Gastroesophageal sphincter (tissue), 4 donors: Measurements from ENCODE around the gene PXDC1. TPM values are rescaled to one million over a fixed set of nuclear protein-coding genes. Genes with fewer than 3 reads are reported as not detected.
"Not testable (repeated sequence)": the region's sequence is repeated elsewhere in the genome, so short reads cannot be mapped to it uniquely, and the experiment has no call there.

Experiments
- ATAC-seq: fragments of 150-250 bp; one replicate; pipeline ENCODE4 v1.9.1; 2016; ENCODE audit warnings: mild to moderate bottlenecking, moderate library complexity
- H3K27ac ChIP-seq, 4 donors: fragments of 200-600 bp; sonication (generic) in 3 of 4; 1 replicate in 3 of 4; 2 replicates in 1 of 4; pipeline ENCODE4 v1.5.1; 2016 to 2019
- H3K27me3 ChIP-seq: fragments of 200-600 bp; sonication (generic); one replicate; pipeline ENCODE4 v1.5.1; 2019
- H3K36me3 ChIP-seq, 2 donors: fragments of 200-600 bp; sonication (generic); one replicate each; pipeline ENCODE4 v1.5.1; 2019; ENCODE audit warnings: control low read depth in 1 of 2
- H3K4me1 ChIP-seq, 3 donors: fragments of 200-600 bp; sonication (generic); 1 replicate in 2 of 3; 2 replicates in 1 of 3; pipeline ENCODE4 v1.5.1; 2016 to 2019; ENCODE audit warnings: control low read depth in 2 of 3
- H3K4me3 ChIP-seq, 2 donors: fragments of 200-600 bp; sonication (generic); one replicate each; pipeline ENCODE4 v1.5.1; 2019; ENCODE audit warnings: mild to moderate bottlenecking in 1 of 2, moderate library complexity in 1 of 2
- H3K9me3 ChIP-seq, 3 donors: fragments of 200-600 bp; sonication (generic); one replicate each; pipeline ENCODE4 v1.5.1; 2017 to 2019; ENCODE audit warnings: control low read depth in 2 of 3
- CTCF ChIP-seq, 4 experiments: fragments of 200-600 bp in 2 of 4; fragments of 450-650 bp in 2 of 4; sonication (generic) in 1 of 4; IDR thresholded peaks; one replicate each; pipeline ENCODE4 v1.5.1; 2017 to 2019; ENCODE audit warnings: antibody characterized with exemption in 4 of 4, mild to moderate bottlenecking in 2 of 4, moderate library complexity in 2 of 4
- EP300 ChIP-seq: sonication (generic); formaldehyde crosslinking; IDR thresholded peaks from one replicate; pipeline ENCODE4 v1.6.1; 2017; ENCODE audit warnings: antibody characterized with exemption, mild to moderate bottlenecking
- POLR2A ChIP-seq, 2 donors: fragments of 450-650 bp; IDR thresholded peaks; one replicate each; pipeline ENCODE4 v1.6.1; 2017; ENCODE audit warnings: antibody characterized with exemption in 2 of 2, mild to moderate bottlenecking in 2 of 2, moderate library complexity in 1 of 2
- POLR2AphosphoS5 ChIP-seq: sonication (generic); formaldehyde crosslinking; IDR thresholded peaks from one replicate; pipeline ENCODE4 v1.6.1; 2017; ENCODE audit warnings: antibody characterized with exemption
- WGBS, 2 donors: methylation state at CpG; one replicate each; pipeline ENCODE4 v1.1.5; 2018; ENCODE audit warnings: low coverage in 1 of 2; 5-methylcytosine and 5-hydroxymethylcytosine counted together
- total RNA-seq, 4 donors: library from RNA; depleted of rRNA; stranded (reverse); fragments of >200 nt; gene quantifications; one replicate each; pipeline ENCODE4 v1.1.0, GENCODE V29; 2016

The PXDC1 gene
- total RNA-seq, 4 donors from 2014 or later, result 78.3 to 182 (median 152) TPM

DNA sequence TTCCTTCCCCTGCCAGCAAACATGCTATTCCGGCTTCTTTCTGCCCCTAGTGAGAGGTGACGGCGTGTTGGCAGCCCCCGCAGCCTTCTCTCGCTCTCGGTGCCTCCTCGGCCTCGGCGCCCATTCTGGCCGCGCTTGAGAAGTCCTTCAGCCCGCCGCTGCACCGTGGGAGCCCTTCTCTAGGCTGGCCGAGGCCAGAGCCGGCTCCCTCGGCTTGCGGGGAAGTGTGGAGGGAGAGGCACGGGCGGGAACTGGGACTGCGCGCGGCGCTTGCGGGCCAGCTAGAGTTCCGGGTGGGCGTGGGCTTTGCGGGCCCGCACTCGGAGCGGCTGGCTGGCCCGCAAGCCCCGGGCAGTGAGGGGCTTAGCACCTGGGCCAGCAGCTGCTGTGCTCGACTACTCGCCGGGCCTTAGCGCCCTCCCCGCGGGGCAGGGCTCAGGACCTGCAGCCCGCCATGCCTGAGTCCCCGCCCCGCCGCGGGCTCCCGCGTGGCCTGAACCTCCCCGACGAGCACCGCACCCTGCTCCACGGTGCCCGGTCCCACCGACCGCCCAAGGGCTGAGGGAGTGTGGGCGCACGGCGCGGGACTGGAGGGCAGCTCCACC is 20.0 kb upstream of the PXDC1 start:
- no peaks in the 10 kb centered on the region for H3K27me3 ChIP-seq
- H3K36me3 ChIP-seq, result no peaks in the 10 kb centered on the region
- H3K4me3 ChIP-seq, result no peak overlapping the region
- TF ChIP-seq POLR2A (IDR thresholded peaks at IDR 0.05) (no peak), CTCF (IDR thresholded peaks at IDR 0.05) (no peak), EP300 (no peak), POLR2AphosphoS5 (no peak)
- H3K27ac ChIP-seq, result no peak overlapping the region
- peaks cover 0 to 9% (median 0%) of the 10 kb centered on the region in 3 donors for H3K4me1 ChIP-seq
- no peaks in the 10 kb centered on the region for H3K9me3 ChIP-seq
- no peak for ATAC-seq
- WGBS, 2 donors, result 88% methylated on average over 9 of the region's 57 CpGs; no CpG with 5 or more reads in 1 of the 2 donors

GRCh38 chr6:3770023-3770720 is 18.7 kb upstream of the PXDC1 start:
- ATAC-seq, result no peak
- no peaks in the 10 kb centered on the region for H3K9me3 ChIP-seq
- H3K27ac ChIP-seq, result no peak overlapping the region
- TF ChIP-seq EP300 (no peak), CTCF (IDR thresholded peaks at IDR 0.05) (no peak), POLR2A (IDR thresholded peaks at IDR 0.05) (no peak)
- no peaks in the 10 kb centered on the region for H3K36me3 ChIP-seq
- H3K4me3 ChIP-seq, result no peak overlapping the region
- 56 to 68% methylated on average over 6 to 10 of the region's 10 CpGs for WGBS, 2 donors
- no peaks in the 10 kb centered on the region for H3K27me3 ChIP-seq
- peaks cover 0 to 17% (median 0%) of the 10 kb centered on the region in 3 donors for H3K4me1 ChIP-seq

- WGBS, 2 donors, result 91 to 95% methylated on average over 6 of the region's 6 CpGs
- H3K9me3 ChIP-seq, result no peaks in the 10 kb centered on the region
- TF ChIP-seq EP300, result no peak
- no peak overlapping the region for H3K4me3 ChIP-seq
- H3K27ac ChIP-seq, result no peak overlapping the region
- H3K4me1 ChIP-seq, result peaks cover 0 to 17% (median 0%) of the 10 kb centered on the region in 3 donors
- ATAC-seq, result no peak
- H3K27me3 ChIP-seq, result no peaks in the 10 kb centered on the region
- no peaks in the 10 kb centered on the region for H3K36me3 ChIP-seq
Observed at GRCh38 chr6:3769610-3770009, 18.1 kb upstream of the PXDC1 start.

- H3K9me3 ChIP-seq, result no peaks in the 10 kb centered on the region
- no peak overlapping the region for H3K4me3 ChIP-seq
- no peaks in the 10 kb centered on the region for H3K27me3 ChIP-seq
- H3K4me1 ChIP-seq, result peaks cover 0 to 13% (median 0%) of the 10 kb centered on the region in 3 donors
- TF ChIP-seq CTCF (IDR thresholded peaks at IDR 0.05) (no peak), POLR2AphosphoS5 (no peak), EP300 (no peak), POLR2A (IDR thresholded peaks at IDR 0.05) (no peak)
- WGBS, 2 donors, result 86 to 90% methylated on average over 1 to 2 of the region's 2 CpGs
- no peak overlapping the region for H3K27ac ChIP-seq
- H3K36me3 ChIP-seq, result no peaks in the 10 kb centered on the region
- ATAC-seq, result no peak
Observed at GRCh38 chr6:3768502-3768901, 17.0 kb upstream of the PXDC1 start.

- not testable (repeated sequence) for H3K36me3 ChIP-seq, H3K9me3 ChIP-seq, ATAC-seq, H3K4me3 ChIP-seq, H3K27ac ChIP-seq, H3K27me3 ChIP-seq
- 72 to 92% methylated on average over 2 to 6 of the region's 6 CpGs for WGBS, 2 donors
- H3K4me1 ChIP-seq, result peaks cover 0 to 10% (median 0%) of the 10 kb centered on the region in 3 donors
Observed at GRCh38 chr6:3767483-3767882, 16.0 kb upstream of the PXDC1 start.

DNA sequence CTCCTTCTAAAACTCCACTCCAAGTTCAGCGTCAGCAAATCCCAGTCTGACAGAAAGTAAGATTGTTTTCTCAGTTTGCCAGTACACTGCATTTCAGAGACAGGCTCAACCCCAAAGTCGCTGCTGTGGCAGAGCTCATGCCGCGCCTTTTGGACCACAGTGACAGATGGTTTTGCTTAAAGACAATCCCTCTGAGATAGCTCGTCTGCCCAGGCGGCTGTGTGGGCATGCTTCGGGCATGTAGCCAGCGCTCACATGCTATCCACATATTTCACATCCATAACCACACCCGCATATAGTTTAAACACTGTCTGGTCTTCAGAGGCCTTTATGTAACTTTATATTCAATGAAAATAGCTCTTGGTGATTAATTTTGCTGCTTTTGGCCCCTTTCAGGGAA is 14.7 kb upstream of the PXDC1 start:
- 43 to 54% methylated on average over 6 to 9 of the region's 9 CpGs for WGBS, 2 donors
- Histone ChIP-seq H3K9me3 (no peaks in the 10 kb centered on the region), H3K27me3 (no peaks in the 10 kb centered on the region), H3K36me3 (no peaks in the 10 kb centered on the region), H3K4me1 (peaks cover 0 to 10% (median 0%) of the 10 kb centered on the region in 3 donors), H3K4me3 (no peak overlapping the region), H3K27ac (no peak overlapping the region)
- TF ChIP-seq POLR2AphosphoS5 (no peak), POLR2A (IDR thresholded peaks at IDR 0.05) (no peak), EP300 (no peak), CTCF (IDR thresholded peaks at IDR 0.05) (no peak)
- no peak for ATAC-seq
